ENCODE data around the gene CD200. TPM values are rescaled to one million over a fixed set of nuclear protein-coding genes. Genes with fewer than 3 reads are reported as not detected.

CD200 gene
- total RNA-seq, 1 donor from 2014 or later, result 42.1 TPM

DNA sequence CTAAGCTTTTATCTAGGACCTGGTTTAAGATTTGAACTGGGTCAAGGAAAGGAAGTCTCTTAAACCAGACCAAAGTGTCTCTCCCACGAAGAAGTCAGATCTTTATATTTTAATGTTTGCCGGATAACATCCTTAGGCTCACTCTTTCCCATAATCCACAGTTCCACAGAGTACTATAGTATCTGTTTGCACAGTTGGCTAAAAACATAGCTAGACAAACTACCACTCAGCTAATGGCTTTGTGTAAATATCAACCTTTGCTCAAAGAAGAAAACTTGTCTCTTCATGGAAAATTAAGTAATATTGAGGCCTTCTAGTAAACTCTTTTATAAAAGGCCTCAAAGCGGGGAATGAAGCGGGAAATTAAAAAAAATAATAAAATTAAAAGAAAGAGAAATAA lies 25.4 kb upstream of the CD200 start:
- H3K27me3 Mint-ChIP-seq, result no peaks in the 10 kb centered on the region
- no peak for DNase-seq (ENCODE audit: low spot score, unreplicated experiment)
- no peaks in the 10 kb centered on the region for H3K36me3 Mint-ChIP-seq (ENCODE audit: insufficient read depth)
- no peaks in the 10 kb centered on the region for H3K9me3 Mint-ChIP-seq (ENCODE audit: low read depth)
- TF ChIP-seq, protein P1, sequence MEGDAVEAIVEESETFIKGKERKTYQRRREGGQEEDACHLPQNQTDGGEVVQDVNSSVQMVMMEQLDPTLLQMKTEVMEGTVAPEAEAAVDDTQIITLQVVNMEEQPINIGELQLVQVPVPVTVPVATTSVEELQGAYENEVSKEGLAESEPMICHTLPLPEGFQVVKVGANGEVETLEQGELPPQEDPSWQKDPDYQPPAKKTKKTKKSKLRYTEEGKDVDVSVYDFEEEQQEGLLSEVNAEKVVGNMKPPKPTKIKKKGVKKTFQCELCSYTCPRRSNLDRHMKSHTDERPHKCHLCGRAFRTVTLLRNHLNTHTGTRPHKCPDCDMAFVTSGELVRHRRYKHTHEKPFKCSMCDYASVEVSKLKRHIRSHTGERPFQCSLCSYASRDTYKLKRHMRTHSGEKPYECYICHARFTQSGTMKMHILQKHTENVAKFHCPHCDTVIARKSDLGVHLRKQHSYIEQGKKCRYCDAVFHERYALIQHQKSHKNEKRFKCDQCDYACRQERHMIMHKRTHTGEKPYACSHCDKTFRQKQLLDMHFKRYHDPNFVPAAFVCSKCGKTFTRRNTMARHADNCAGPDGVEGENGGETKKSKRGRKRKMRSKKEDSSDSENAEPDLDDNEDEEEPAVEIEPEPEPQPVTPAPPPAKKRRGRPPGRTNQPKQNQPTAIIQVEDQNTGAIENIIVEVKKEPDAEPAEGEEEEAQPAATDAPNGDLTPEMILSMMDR (IDR thresholded peaks at IDR 0.05; ENCODE audit: unreplicated experiment), result no peak
- peaks cover 35% of the 10 kb centered on the region for H3K4me1 Mint-ChIP-seq (ENCODE audit: low read depth)
- H3K27ac Mint-ChIP-seq, result peak overlapping the region; percentile 91
- H3K4me3 Mint-ChIP-seq (ENCODE audit: low read depth), result no peak overlapping the region

DNA sequence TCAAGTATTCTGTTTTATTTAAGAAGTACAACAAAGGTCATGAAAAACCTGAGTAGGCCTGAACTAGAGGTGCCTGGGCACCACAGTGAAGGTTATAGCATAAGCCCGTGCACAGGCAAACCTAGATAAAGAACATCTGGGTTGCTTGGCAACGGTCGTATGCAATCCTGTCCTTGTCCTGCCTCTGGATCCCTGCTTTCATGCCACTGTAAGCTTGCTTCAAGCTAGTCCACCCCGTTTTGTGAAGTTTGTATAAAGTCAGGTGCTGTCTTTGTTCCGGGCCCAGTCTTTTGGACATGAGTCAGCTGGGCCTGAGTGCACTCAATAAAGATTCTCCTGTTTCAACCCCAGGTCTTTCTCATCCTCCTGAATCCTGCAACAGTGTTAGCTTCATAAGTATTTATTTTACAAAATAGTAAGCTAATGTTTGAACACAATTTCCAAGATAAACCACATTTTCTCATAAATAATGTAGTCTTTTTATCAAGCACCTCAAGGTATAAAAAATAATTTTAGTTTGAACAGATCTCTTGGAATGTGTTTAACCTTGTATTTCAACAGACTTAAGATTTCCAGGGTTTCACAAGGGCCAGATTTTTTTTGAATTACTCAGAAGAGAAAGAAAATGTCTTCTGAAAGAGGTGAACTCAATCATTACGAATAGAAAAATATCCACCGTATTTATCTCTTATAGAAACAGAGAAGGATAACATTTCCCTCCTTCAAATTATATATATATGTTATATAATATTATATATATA lies 24.6 kb upstream of the CD200 start:
- TF ChIP-seq, protein P1 (IDR thresholded peaks at IDR 0.05; ENCODE audit: unreplicated experiment), result no peak
- Mint-ChIP-seq H3K36me3 (ENCODE audit: insufficient read depth) (no peaks in the 10 kb centered on the region), H3K27ac (peak overlapping the region; percentile 96), H3K4me3 (ENCODE audit: low read depth) (no peak overlapping the region), H3K9me3 (ENCODE audit: low read depth) (no peaks in the 10 kb centered on the region), H3K27me3 (no peaks in the 10 kb centered on the region), H3K4me1 (ENCODE audit: low read depth) (peaks cover 35% of the 10 kb centered on the region)
- DNase-seq (ENCODE audit: low spot score, unreplicated experiment), result no peak

DNA sequence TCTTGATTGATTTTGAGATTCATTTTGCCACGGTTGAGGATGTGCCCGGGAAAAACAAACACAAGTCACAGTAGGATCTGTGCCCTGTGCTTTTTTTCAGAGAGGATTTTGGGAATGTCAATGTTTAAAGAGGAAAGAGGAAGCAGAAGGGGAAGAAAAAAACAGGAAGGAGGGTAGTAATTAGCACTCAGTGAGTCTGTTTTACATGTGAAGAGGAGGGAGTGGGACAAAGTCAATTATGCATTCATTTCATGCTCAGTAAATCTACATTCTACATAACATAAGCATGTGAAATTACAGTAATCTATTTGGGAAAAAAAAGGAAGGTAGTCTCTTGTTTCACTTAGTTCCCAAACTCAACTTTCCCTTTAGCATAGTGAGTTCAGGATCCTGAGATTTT lies 18.3 kb upstream of the CD200 start:
- H3K27ac Mint-ChIP-seq, result peak overlapping the region; percentile 47
- DNase-seq (ENCODE audit: low spot score, unreplicated experiment), result no peak

DNA sequence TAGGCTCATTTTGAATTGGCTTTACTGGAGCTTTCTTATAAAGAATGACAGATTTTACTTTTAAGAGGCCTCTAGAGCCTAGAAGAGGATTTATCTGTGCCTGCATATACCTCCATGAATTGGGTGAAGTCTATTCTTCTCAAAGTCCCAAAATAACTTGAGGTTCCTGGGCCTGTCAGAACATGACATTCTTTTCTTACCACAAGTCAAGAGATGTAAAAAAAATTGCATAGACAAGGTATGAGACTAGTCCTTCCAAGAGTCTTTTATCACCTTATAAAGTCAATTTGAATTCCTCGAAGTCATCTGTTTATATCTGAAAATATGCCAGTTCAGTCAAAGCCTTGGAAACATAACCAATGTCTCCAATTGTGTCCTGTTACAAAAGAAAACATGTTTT lies 17.2 kb upstream of the CD200 start:
- peaks cover 20% of the 10 kb centered on the region for H3K4me1 Mint-ChIP-seq (ENCODE audit: low read depth)
- no peak for DNase-seq (ENCODE audit: low spot score, unreplicated experiment)
- no peak overlapping the region for H3K27ac Mint-ChIP-seq
- no peaks in the 10 kb centered on the region for H3K27me3 Mint-ChIP-seq
- H3K9me3 Mint-ChIP-seq (ENCODE audit: low read depth), result peaks cover 13% of the 10 kb centered on the region
- H3K36me3 Mint-ChIP-seq (ENCODE audit: insufficient read depth), result peaks cover 20% of the 10 kb centered on the region
- H3K4me3 Mint-ChIP-seq (ENCODE audit: low read depth), result no peak overlapping the region
- TF ChIP-seq, protein P1 (IDR thresholded peaks at IDR 0.05; ENCODE audit: unreplicated experiment), result no peak

More for the DNA sequence above, 18.3 kb upstream of the CD200 start:
- Mint-ChIP-seq H3K27me3 (no peaks in the 10 kb centered on the region), H3K4me3 (ENCODE audit: low read depth) (no peak overlapping the region), H3K4me1 (ENCODE audit: low read depth) (peaks cover 9% of the 10 kb centered on the region), H3K36me3 (ENCODE audit: insufficient read depth) (peaks cover 20% of the 10 kb centered on the region), H3K9me3 (ENCODE audit: low read depth) (peaks cover 13% of the 10 kb centered on the region)
- TF ChIP-seq, protein P1 (IDR thresholded peaks at IDR 0.05; ENCODE audit: unreplicated experiment), result no peak

DNA sequence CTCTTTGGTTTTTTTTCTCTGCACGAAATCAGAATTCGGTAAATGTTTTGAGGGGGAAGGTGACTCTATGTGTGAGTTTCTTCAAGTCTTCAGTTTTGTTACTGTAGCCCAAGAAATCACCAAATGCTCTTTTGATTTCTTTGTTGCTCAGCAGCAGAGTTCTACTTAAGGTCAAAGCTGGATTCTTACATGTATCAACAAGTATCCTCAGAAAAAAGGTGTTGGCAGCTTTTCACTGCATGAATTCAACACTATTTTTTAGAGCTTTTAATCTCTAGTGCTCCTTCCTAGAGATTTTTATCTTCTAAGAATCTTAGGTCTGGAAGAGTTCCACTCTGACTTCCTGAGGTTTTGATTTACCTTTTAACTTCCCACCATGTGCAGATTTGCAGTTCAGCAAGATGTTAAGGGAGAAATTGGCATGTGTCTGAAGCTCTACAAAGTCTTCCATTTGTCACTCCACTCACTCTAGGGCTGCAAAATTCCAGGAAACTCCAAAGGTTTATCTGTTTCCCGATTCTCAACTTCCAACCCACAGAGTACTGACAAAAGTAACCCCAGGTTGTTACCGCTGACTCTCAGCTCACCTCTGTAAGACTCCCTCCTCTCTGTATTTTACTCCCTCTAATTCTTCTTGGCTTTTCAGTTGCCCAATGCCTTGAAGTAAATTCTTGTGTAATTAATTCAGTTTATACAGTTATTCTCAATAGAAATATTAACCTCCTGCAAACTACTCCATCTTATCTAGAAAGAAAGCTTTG lies 13.3 kb upstream of the CD200 start:
- Mint-ChIP-seq H3K27me3 (no peaks in the 10 kb centered on the region), H3K27ac (peak overlapping the region; percentile 85), H3K4me3 (ENCODE audit: low read depth) (peak overlapping the region; percentile 30), H3K36me3 (ENCODE audit: insufficient read depth) (peaks cover 12% of the 10 kb centered on the region), H3K9me3 (ENCODE audit: low read depth) (peaks cover 5% of the 10 kb centered on the region), H3K4me1 (ENCODE audit: low read depth) (peaks cover 41% of the 10 kb centered on the region)
- TF ChIP-seq, protein P1 (IDR thresholded peaks at IDR 0.05; ENCODE audit: unreplicated experiment), result no peak
- DNase-seq (ENCODE audit: low spot score, unreplicated experiment), result no peak
